Measurements from ENCODE around the gene E4F1.

- TF ChIP-seq ARNTL (CRISPR knock-in tag; IDR thresholded peaks at IDR 0.05; ENCODE audit: borderline replicate concordance, low read depth) (no peak), GLIS3 (CRISPR knock-in tag; IDR thresholded peaks at IDR 0.05) (no peak), TSHZ2 (CRISPR knock-in tag; IDR thresholded peaks at IDR 0.05) (no peak)
Measured at GRCh38 chr16:2173916-2174315, 49.5 kb upstream of the E4F1 start.
